Camera-type eye (tissue), 1 donor: Measurements from ENCODE around the gene RPS4Y1. TPM values are rescaled to one million over a fixed set of nuclear protein-coding genes. Genes with fewer than 3 reads are reported as not detected.

Experiments
- total RNA-seq: library from RNA; depleted of rRNA; stranded (reverse); fragments of >200 nt; gene quantifications from one replicate; pipeline ENCODE4 v1.2.3, GENCODE V29; 2014

The RPS4Y1 gene
- not detected for total RNA-seq

DNA sequence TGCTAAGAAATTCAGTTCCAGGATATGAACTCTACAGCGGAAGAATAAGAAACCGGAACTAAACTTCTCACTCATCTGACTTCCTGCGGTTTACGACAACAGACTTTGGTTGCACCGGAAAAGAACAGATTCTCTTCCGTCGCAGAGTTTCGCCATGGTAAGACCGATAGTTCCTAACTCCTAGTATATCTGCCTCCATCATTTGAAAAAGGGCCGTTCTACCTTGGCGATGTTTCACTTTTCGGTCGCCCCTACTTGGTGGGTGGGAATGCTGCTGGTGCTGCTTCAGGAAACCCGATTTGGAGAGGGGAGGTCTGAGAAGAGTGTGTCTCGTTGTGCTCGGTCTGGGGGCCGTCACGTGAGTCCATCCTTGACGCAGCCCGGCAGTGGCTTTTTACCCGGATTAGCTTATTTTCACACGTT, at the start of gene RPS4Y1:
RPS4Y1 (plus strand) TSS at position 132 of the 423 bp plus-strand sequence; CDS start at position 155, 23 bp downstream.

Other genes starting within 250 kb of the RPS4Y1 start
- gene SRY, start 53.9 kb upstream of the RPS4Y1 start, total RNA-seq, result not detected
- gene ZFY, start 93.8 kb downstream of the RPS4Y1 start, total RNA-seq, result not detected